ENCODE data around the gene PIP5K1B.

Gene PIP5K1B

GRCh38 chr9:68907910-68908309, 202.9 kb downstream of the PIP5K1B start:
- no peak for DNase-seq (ENCODE audit: low read depth in 2 of 2)

GRCh38 chr9:68912561-68912960, 207.5 kb downstream of the PIP5K1B start:
- DNase-seq (ENCODE audit: low read depth in 2 of 2) = no peak

GRCh38 chr9:68913054-68913453, 208.0 kb downstream of the PIP5K1B start:
- DNase-seq (ENCODE audit: low read depth in 2 of 2) = no peak

- no peak for DNase-seq (ENCODE audit: low read depth in 2 of 2)
Observed at GRCh38 chr9:68914751-68915150, 209.7 kb downstream of the PIP5K1B start.

- DNase-seq (ENCODE audit: low read depth in 2 of 2) = no peak
Observed at GRCh38 chr9:68919661-68920060, 214.6 kb downstream of the PIP5K1B start.

GRCh38 chr9:68920921-68921320, 215.9 kb downstream of the PIP5K1B start:
- DNase-seq (ENCODE audit: low read depth in 2 of 2) = no peak

- DNase-seq (ENCODE audit: low read depth in 2 of 2) = no peak
Observed at GRCh38 chr9:68923480-68923879, 218.4 kb downstream of the PIP5K1B start.

GRCh38 chr9:68925175-68925574, 220.1 kb downstream of the PIP5K1B start:
- DNase-seq (ENCODE audit: low read depth in 2 of 2) = no peak

GRCh38 chr9:68927165-68927564, 222.1 kb downstream of the PIP5K1B start:
- no peak for DNase-seq (ENCODE audit: low read depth in 2 of 2)

GRCh38 chr9:68931821-68932220, 226.8 kb downstream of the PIP5K1B start:
- no peak for DNase-seq (ENCODE audit: low read depth in 2 of 2)

- no peak for DNase-seq (ENCODE audit: low read depth in 2 of 2)
Observed at GRCh38 chr9:68932458-68932857, 227.4 kb downstream of the PIP5K1B start.

- no peak for DNase-seq (ENCODE audit: low read depth in 2 of 2)
Observed at GRCh38 chr9:68933434-68934328, 228.6 kb downstream of the PIP5K1B start.

GRCh38 chr9:68934329-68934644, 229.2 kb downstream of the PIP5K1B start:
- DNase-seq (ENCODE audit: low read depth in 2 of 2) = no peak

GRCh38 chr9:68940573-68940972, 235.5 kb downstream of the PIP5K1B start:
- no peak for DNase-seq (ENCODE audit: low read depth in 2 of 2)

GRCh38 chr9:68941780-68942459, 236.9 kb downstream of the PIP5K1B start:
- DNase-seq (ENCODE audit: low read depth in 2 of 2) = no peak

- DNase-seq (ENCODE audit: low read depth in 2 of 2) = no peak
Observed at GRCh38 chr9:68942790-68943189, 237.8 kb downstream of the PIP5K1B start.

GRCh38 chr9:68947015-68947414, 242.0 kb downstream of the PIP5K1B start:
- DNase-seq (ENCODE audit: low read depth in 2 of 2) = no peak

- DNase-seq (ENCODE audit: low read depth in 2 of 2) = no peak
Observed at GRCh38 chr9:68947842-68948569, 243.0 kb downstream of the PIP5K1B start.

GRCh38 chr9:68949271-68950000, 244.4 kb downstream of the PIP5K1B start:
- DNase-seq (ENCODE audit: low read depth in 2 of 2) = peak in 1 of 2 experiments; percentile 24

GRCh38 chr9:68950188-68950587, 245.1 kb downstream of the PIP5K1B start:
- no peak for DNase-seq (ENCODE audit: low read depth in 2 of 2)

- no peak for DNase-seq (ENCODE audit: low read depth in 2 of 2)
Observed at GRCh38 chr9:68950689-68951088, 245.6 kb downstream of the PIP5K1B start.
